Activated naive CD4-positive, alpha-beta T cell treated with anti-CD3 and anti-CD28 coated beads, Interleukin-2, amount 10 ng/mL, durations not matched to agents 7 days and 5 days (primary cell): ENCODE data around the gene CEP112.

ENCODE experiments used
- CTCF ChIA-PET: fragments of 350-600 bp; sonication (Branson Sonifier 250); formaldehyde crosslinking; loops from one replicate; lab custom pipeline; 2021; ENCODE audit warnings: antibody characterized with exemption; lab: Charles Lee
- DNase-seq: peaks from one replicate; pipeline ENCODE4 v3.0.0-alpha.2; 2020
- H3K27ac Mint-ChIP-seq: one replicate; pipeline ENCODE4 v1.8.0; 2021; ENCODE audit warnings: mild to moderate bottlenecking, moderate library complexity, mixed read lengths
- H3K27me3 Mint-ChIP-seq: one replicate; pipeline ENCODE4 v1.8.0; 2021; ENCODE audit warnings: mild to moderate bottlenecking, mixed read lengths
- H3K36me3 Mint-ChIP-seq: one replicate; pipeline ENCODE4 v1.8.0; 2021; ENCODE audit warnings: mixed read lengths
- H3K4me1 Mint-ChIP-seq: one replicate; pipeline ENCODE4 v1.8.0; 2021; ENCODE audit warnings: mixed read lengths
- H3K4me3 Mint-ChIP-seq: one replicate; pipeline ENCODE4 v1.8.0; 2021; ENCODE audit warnings: mild to moderate bottlenecking, moderate library complexity, mixed read lengths
- H3K9me3 Mint-ChIP-seq: one replicate; pipeline ENCODE4 v1.8.0; 2021; ENCODE audit warnings: mixed read lengths

The CEP112 gene

GRCh38 chr17:65896889-65897288 is 295.0 kb downstream of the CEP112 start:
- Mint-ChIP-seq H3K4me3 (no peak overlapping the region), H3K27ac (no peak overlapping the region)
- CTCF ChIA-PET = no interaction called here

GRCh38 chr17:65895969-65896368 is 296.0 kb downstream of the CEP112 start:
- no peaks in the 10 kb centered on the region for H3K27me3 Mint-ChIP-seq
- H3K36me3 Mint-ChIP-seq = no peaks in the 10 kb centered on the region
- no peak overlapping the region for H3K27ac Mint-ChIP-seq
- H3K4me3 Mint-ChIP-seq = no peak overlapping the region
- H3K4me1 Mint-ChIP-seq = no peaks in the 10 kb centered on the region
- no peaks in the 10 kb centered on the region for H3K9me3 Mint-ChIP-seq
- no peak for DNase-seq
- CTCF ChIA-PET = no interaction called here

More at GRCh38 chr17:65896889-65897288, 295.0 kb downstream of the CEP112 start:
- DNase-seq = no peak
- Mint-ChIP-seq H3K4me1 (no peaks in the 10 kb centered on the region), H3K9me3 (no peaks in the 10 kb centered on the region), H3K27me3 (no peaks in the 10 kb centered on the region), H3K36me3 (no peaks in the 10 kb centered on the region)

GRCh38 chr17:65893692-65894279 is 298.1 kb downstream of the CEP112 start:
- H3K4me1 Mint-ChIP-seq = no peaks in the 10 kb centered on the region
- no peaks in the 10 kb centered on the region for H3K9me3 Mint-ChIP-seq
- no peak for DNase-seq
- CTCF ChIA-PET = no interaction called here
- no peak overlapping the region for H3K4me3 Mint-ChIP-seq
- no peak overlapping the region for H3K27ac Mint-ChIP-seq
- H3K27me3 Mint-ChIP-seq = no peaks in the 10 kb centered on the region
- H3K36me3 Mint-ChIP-seq = no peaks in the 10 kb centered on the region

GRCh38 chr17:65892912-65893377 is 299.0 kb downstream of the CEP112 start:
- H3K27me3 Mint-ChIP-seq = no peaks in the 10 kb centered on the region
- no peak overlapping the region for H3K4me3 Mint-ChIP-seq
- no peaks in the 10 kb centered on the region for H3K4me1 Mint-ChIP-seq
- DNase-seq = no peak
- H3K36me3 Mint-ChIP-seq = no peaks in the 10 kb centered on the region
- CTCF ChIA-PET = no interaction called here
- no peaks in the 10 kb centered on the region for H3K9me3 Mint-ChIP-seq
- H3K27ac Mint-ChIP-seq = no peak overlapping the region

GRCh38 chr17:65891231-65891735 is 300.6 kb downstream of the CEP112 start:
- H3K4me3 Mint-ChIP-seq = no peak overlapping the region
- DNase-seq = no peak
- H3K36me3 Mint-ChIP-seq = no peaks in the 10 kb centered on the region
- CTCF ChIA-PET = no interaction called here
- H3K27me3 Mint-ChIP-seq = no peaks in the 10 kb centered on the region
- no peak overlapping the region for H3K27ac Mint-ChIP-seq
- H3K9me3 Mint-ChIP-seq = no peaks in the 10 kb centered on the region
- H3K4me1 Mint-ChIP-seq = no peaks in the 10 kb centered on the region

DNA sequence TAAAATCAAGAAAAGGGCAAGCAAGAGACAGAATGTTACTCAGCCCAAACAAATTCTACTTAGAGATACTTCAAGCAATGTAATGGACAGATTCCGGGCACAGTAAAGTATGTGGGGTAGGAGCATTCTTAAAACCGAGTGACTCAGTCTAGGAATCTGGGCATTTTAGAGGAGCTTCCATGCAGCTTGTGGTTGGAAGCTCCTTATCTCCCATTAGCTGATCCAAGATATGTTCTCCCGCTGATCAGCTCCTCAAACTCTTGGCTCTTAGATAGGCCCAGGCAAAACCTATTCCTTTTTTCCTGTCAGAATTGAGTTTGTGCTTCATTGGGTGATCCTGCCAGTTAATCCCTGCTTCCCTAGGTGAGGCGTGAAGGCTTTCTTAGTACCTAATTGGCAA is 303.3 kb downstream of the CEP112 start:
- no peaks in the 10 kb centered on the region for H3K9me3 Mint-ChIP-seq
- no peaks in the 10 kb centered on the region for H3K4me1 Mint-ChIP-seq
- no peak for DNase-seq
- H3K4me3 Mint-ChIP-seq = no peak overlapping the region
- H3K36me3 Mint-ChIP-seq = no peaks in the 10 kb centered on the region
- H3K27ac Mint-ChIP-seq = no peak overlapping the region
- H3K27me3 Mint-ChIP-seq = no peaks in the 10 kb centered on the region
- CTCF ChIA-PET = no interaction called here

DNA sequence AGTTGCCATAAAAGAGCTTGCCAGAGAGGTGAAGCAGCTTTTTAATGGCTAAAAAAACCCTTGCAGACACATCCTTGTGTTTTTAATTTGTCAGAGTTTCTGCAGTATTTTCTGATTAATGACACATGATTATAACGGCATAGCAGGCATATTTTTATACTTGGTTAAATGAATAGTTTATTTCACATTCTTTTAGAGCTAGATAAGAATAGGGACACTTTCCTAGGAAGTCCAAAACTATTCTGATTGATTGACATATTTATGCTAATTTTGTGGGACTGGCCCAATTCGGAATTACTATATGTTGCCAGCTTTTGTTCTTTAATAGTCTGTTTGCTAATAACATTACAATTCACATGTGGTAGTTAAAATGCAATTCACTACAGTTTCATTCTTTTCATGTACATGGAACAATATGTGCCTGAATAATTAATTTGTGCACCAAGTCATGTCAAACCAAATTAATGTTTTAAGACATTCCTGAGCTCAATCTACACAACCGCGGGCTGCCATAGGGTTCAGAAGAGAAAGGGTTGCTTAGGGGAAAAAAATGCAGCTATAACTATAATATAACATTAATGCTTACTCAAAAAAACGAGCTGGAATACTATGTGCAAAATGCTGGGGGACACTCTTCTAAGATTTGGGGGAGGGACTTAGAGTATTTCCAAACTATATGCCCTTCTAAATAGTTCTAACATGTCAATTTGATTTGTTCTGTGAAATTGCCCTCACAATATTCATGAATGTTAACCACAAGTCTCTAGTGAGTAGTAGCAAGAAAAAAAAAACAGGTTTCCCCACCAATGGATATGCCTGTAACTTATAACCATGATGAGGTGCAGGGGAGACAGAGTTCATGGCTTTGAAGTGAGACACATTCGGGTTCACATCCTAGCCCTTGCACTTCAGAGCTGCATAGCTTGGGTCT is 305.4 kb downstream of the CEP112 start:
- no peak overlapping the region for H3K27ac Mint-ChIP-seq
- no peaks in the 10 kb centered on the region for H3K4me1 Mint-ChIP-seq
- no peak overlapping the region for H3K4me3 Mint-ChIP-seq
- CTCF ChIA-PET = interaction anchor here (1.3 kb wide), 1 partner anchor 14 kb away, joined by 3 read pairs; no protein-coding TSS in a partner anchor
- no peaks in the 10 kb centered on the region for H3K9me3 Mint-ChIP-seq
- no peaks in the 10 kb centered on the region for H3K27me3 Mint-ChIP-seq
- DNase-seq = no peak
- no peaks in the 10 kb centered on the region for H3K36me3 Mint-ChIP-seq

DNA sequence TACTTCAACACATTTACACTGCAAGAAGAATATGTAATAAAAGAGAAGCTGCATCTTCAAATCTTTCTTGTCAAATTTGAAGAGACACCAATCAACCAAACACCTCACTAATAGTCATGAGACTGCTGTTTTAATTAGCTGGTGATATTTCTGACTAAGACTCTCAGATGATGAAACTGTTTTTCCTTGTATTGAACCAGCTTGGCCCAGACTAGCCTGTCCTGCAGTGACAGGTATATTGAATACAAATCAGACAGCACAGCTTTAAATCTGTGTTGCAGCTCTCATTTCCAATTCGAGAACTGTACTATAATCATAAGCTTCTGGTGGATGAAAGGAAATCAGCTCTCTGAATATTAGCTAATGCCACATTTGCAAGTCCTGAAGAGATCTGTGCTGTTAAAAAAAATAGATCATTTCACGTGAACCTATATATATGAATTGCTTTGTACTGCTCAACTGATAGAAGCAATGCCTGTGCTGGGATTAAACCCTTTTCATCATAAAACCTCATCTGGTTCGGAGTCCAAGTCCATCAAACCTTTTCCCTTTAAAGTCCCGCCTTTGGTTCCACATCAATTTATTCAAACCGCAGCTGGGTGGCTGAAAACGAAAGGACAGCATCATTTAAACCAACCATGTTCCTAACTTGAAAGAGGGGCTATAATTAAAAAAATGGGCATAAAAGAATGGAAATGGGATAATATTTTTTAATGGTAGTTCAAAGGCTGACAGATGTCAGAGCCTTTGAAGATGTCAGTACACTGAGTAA is 306.2 kb downstream of the CEP112 start:
- H3K36me3 Mint-ChIP-seq = no peaks in the 10 kb centered on the region
- H3K27ac Mint-ChIP-seq = no peak overlapping the region
- H3K27me3 Mint-ChIP-seq = no peaks in the 10 kb centered on the region
- no peak for DNase-seq
- no peak overlapping the region for H3K4me3 Mint-ChIP-seq
- no peaks in the 10 kb centered on the region for H3K4me1 Mint-ChIP-seq
- no peaks in the 10 kb centered on the region for H3K9me3 Mint-ChIP-seq
- CTCF ChIA-PET = no interaction called here

DNA sequence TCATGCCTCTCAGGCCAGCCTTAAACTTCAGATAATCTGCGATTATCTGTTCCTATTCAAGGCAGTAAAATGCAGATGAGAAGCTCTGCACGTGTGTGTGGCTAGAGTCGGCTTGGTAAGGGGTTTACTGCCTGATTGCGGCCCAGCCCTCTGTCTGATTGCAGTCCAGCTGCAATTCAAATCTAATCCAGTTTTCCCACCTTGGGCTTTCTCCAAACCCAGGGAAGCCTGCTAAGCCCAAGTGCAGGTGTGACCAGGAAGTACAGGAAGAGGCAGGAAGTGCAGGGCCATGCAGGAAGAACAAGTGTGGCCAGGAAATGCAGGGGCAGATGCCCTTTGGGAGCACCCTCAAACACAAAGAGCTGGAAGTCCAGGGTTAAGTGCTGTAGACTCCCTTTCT is 314.9 kb downstream of the CEP112 start:
- no peak for DNase-seq
- Mint-ChIP-seq H3K4me3 (no peak overlapping the region), H3K4me1 (no peaks in the 10 kb centered on the region), H3K27ac (no peak overlapping the region), H3K9me3 (peaks cover 3% of the 10 kb centered on the region), H3K27me3 (no peaks in the 10 kb centered on the region), H3K36me3 (no peaks in the 10 kb centered on the region)
- CTCF ChIA-PET = no interaction called here

DNA sequence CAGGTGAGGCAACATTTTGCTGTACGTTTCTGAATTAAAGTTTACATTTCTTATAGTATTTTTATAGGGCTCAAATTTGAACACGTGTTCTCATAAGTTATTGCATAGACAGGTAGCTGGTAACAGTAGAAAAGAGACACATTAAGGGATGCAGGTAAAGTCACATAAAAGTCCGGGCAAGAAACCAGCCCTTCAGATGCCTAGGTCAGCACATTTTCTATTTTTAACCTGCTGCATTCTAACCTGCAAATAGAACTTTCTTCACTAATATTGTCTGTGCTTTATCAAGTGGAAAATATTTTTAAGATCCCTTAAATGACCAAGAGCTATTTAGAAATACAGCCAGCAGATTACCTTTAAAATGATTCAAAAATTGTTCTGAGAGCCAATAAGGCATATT is 323.1 kb downstream of the CEP112 start:
- no peak overlapping the region for H3K27ac Mint-ChIP-seq
- no peaks in the 10 kb centered on the region for H3K27me3 Mint-ChIP-seq
- H3K36me3 Mint-ChIP-seq = no peaks in the 10 kb centered on the region
- CTCF ChIA-PET = no interaction called here
- H3K4me3 Mint-ChIP-seq = no peak overlapping the region
- H3K4me1 Mint-ChIP-seq = no peaks in the 10 kb centered on the region
- DNase-seq = no peak
- H3K9me3 Mint-ChIP-seq = no peaks in the 10 kb centered on the region

DNA sequence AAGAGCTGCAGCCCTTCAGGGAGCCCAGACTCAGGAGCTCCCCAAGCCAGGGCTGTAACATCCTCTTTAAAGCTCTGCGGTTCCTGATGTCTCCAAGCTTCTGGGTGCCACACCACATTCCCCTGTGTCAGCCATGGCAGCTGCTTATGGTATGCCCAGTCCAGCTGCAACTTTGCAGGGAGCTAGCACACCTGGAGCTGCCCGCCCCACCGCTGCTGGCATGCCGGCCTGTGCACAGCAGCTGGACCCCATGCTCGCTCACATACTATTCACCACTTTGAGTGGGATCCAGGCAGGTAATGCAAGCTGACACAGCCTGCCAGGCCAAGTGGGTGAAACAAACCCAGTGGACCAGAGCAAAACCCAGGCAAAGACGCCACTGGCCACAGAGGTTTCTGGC is 324.9 kb downstream of the CEP112 start:
- H3K36me3 Mint-ChIP-seq = no peaks in the 10 kb centered on the region
- DNase-seq = no peak
- H3K4me1 Mint-ChIP-seq = no peaks in the 10 kb centered on the region
- no peaks in the 10 kb centered on the region for H3K9me3 Mint-ChIP-seq
- no peak overlapping the region for H3K4me3 Mint-ChIP-seq
- no peaks in the 10 kb centered on the region for H3K27me3 Mint-ChIP-seq
- CTCF ChIA-PET = no interaction called here
- H3K27ac Mint-ChIP-seq = no peak overlapping the region

GRCh38 chr17:65865715-65866425 is 326.1 kb downstream of the CEP112 start:
- H3K36me3 Mint-ChIP-seq = no peaks in the 10 kb centered on the region
- CTCF ChIA-PET = no interaction called here
- H3K27me3 Mint-ChIP-seq = no peaks in the 10 kb centered on the region
- H3K4me1 Mint-ChIP-seq = no peaks in the 10 kb centered on the region
- no peak overlapping the region for H3K27ac Mint-ChIP-seq
- no peaks in the 10 kb centered on the region for H3K9me3 Mint-ChIP-seq
- no peak for DNase-seq
- no peak overlapping the region for H3K4me3 Mint-ChIP-seq

- no peaks in the 10 kb centered on the region for H3K36me3 Mint-ChIP-seq
- no peaks in the 10 kb centered on the region for H3K27me3 Mint-ChIP-seq
- no peaks in the 10 kb centered on the region for H3K4me1 Mint-ChIP-seq
- H3K9me3 Mint-ChIP-seq = no peaks in the 10 kb centered on the region
- DNase-seq = no peak
- no peak overlapping the region for H3K4me3 Mint-ChIP-seq
- CTCF ChIA-PET = no interaction called here
- H3K27ac Mint-ChIP-seq = no peak overlapping the region
These were observed 327.5 kb downstream of the CEP112 start for GRCh38 chr17:65864394-65864793.

GRCh38 chr17:65857718-65858117 is 334.2 kb downstream of the CEP112 start:
- no peak overlapping the region for H3K4me3 Mint-ChIP-seq
- CTCF ChIA-PET = no interaction called here
- H3K9me3 Mint-ChIP-seq = no peaks in the 10 kb centered on the region
- no peaks in the 10 kb centered on the region for H3K4me1 Mint-ChIP-seq
- no peak overlapping the region for H3K27ac Mint-ChIP-seq
- no peaks in the 10 kb centered on the region for H3K36me3 Mint-ChIP-seq
- no peak for DNase-seq
- H3K27me3 Mint-ChIP-seq = no peaks in the 10 kb centered on the region
